Mononuclear cell (primary cell): ENCODE results near the gene ARHGAP40. TPM values are rescaled to one million over a fixed set of nuclear protein-coding genes. Genes with fewer than 3 reads are reported as not detected.

Experiments used
- H3K27me3 ChIP-seq: 2 replicates; pipeline ENCODE4 v1.6.0; 2011; ENCODE audit warnings: low read length, control low read depth; ENCODE audit not compliant: insufficient read depth
- H3K4me1 ChIP-seq: 2 replicates; pipeline ENCODE4 v1.5.1; 2011; ENCODE audit warnings: mild to moderate bottlenecking, low read length, control low read depth; ENCODE audit not compliant: insufficient read depth
- H3K4me3 ChIP-seq: 2 replicates; pipeline ENCODE4 v1.5.1; 2011; ENCODE audit warnings: mild to moderate bottlenecking, low read length, moderate library complexity
- H3K9me3 ChIP-seq: 2 replicates; pipeline ENCODE4 v1.5.1; 2011; ENCODE audit warnings: low read depth, mild to moderate bottlenecking, control low read depth, low read length
- total RNA-seq: library from RNA; depleted of rRNA; stranded (reverse); fragments of >200 nt; gene quantifications from one replicate; pipeline ENCODE4 v1.2.3, GENCODE V29; 2012

ARHGAP40 gene
- total RNA-seq, 1 donor, result not detected

- no peaks in the 10 kb centered on the region for H3K9me3 ChIP-seq
- no peak overlapping the region for H3K4me3 ChIP-seq
- no peaks in the 10 kb centered on the region for H3K4me1 ChIP-seq
- H3K27me3 ChIP-seq, result peaks cover 32% of the 10 kb centered on the region
Measured at GRCh38 chr20:38600057-38600456, 1.6 kb upstream of the ARHGAP40 start.

DNA sequence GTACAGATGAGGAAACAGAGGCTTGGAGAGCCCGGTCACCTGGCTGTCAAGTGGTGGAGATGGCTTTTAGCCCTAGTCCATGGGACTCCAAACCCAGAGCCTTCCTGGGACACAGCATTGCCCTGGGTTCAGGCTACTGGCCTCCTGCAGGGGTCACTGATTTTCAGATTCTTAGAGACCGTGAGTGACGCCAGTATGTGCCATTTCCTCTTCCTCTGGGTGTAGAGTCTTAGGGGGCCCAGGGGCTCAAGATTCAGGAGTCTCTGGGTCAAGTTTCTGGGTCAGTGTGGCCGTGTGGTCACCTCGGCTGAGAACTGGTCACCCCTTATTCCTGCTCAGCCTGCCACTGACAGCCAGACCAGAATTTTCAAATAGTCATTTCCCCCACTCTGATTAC is 574 bp downstream of the ARHGAP40 start:
- H3K27me3 ChIP-seq, result peaks cover 42% of the 10 kb centered on the region
- no peaks in the 10 kb centered on the region for H3K9me3 ChIP-seq
- H3K4me1 ChIP-seq, result no peaks in the 10 kb centered on the region
- H3K4me3 ChIP-seq, result no peak overlapping the region

DNA sequence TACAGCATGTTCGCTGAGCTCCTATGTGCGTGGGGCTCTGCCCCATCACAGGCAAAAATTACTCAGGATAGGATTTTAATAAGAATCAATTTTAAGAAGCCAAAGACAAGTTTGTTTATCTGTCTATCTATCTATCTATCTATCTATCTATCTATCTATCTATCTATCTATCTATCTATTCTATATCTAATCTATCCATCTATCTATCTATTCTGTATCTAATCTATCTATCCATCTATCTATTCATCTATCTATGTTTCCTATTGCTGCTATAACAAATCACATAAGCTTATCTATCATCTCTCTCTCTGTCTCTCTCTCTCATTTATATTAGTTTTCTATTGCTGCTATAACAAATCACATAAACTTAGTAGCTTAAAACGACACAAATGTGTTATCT is 1.7 kb downstream of the ARHGAP40 start:
- no peaks in the 10 kb centered on the region for H3K9me3 ChIP-seq
- no peak overlapping the region for H3K4me3 ChIP-seq
- no peaks in the 10 kb centered on the region for H3K4me1 ChIP-seq
- peaks cover 42% of the 10 kb centered on the region for H3K27me3 ChIP-seq

DNA sequence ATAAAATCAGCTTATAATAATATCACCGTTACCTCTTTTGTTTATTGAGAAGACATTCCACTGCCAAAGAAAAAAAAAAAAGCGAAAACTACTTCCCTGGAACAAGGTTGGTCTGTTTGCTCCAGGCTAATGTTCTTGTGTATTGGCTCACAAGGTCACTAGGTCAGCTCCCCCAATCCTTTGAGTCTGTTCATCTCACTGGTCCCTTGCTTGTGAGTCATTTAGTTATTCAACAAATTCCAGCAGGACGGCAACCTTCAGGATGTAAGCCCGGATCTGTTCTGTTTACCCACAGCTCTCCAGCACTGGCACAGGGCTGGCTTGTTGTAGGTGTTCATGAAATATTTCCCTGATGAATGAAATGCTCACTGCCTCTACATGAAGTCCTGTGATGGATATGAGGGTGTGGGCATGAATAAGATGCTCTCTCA is 3.3 kb downstream of the ARHGAP40 start:
- Histone ChIP-seq H3K4me1 (no peaks in the 10 kb centered on the region), H3K27me3 (peaks cover 42% of the 10 kb centered on the region), H3K4me3 (no peak overlapping the region), H3K9me3 (no peaks in the 10 kb centered on the region)

DNA sequence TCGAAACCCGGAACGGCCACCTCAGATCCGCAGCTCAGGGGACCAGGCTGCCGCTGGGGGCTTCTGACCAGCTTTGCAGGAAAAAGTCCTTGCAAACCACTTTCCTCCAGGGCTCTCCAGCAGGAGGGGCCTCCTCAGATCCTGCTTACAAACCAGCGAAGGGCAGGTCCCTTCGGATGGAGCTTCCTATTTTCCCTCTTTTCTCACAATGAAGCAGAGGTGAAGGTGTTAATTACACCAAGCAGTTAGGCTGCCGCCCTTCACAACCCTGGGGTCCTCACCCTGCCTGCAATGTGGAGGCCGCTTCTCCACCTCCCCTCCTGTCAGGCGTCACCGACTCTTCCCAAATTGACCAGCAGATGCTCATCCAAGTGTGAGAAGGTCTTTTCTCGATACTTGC is 5.7 kb downstream of the ARHGAP40 start:
- Histone ChIP-seq H3K4me3 (no peak overlapping the region), H3K4me1 (no peaks in the 10 kb centered on the region), H3K9me3 (no peaks in the 10 kb centered on the region), H3K27me3 (peaks cover 23% of the 10 kb centered on the region)

DNA sequence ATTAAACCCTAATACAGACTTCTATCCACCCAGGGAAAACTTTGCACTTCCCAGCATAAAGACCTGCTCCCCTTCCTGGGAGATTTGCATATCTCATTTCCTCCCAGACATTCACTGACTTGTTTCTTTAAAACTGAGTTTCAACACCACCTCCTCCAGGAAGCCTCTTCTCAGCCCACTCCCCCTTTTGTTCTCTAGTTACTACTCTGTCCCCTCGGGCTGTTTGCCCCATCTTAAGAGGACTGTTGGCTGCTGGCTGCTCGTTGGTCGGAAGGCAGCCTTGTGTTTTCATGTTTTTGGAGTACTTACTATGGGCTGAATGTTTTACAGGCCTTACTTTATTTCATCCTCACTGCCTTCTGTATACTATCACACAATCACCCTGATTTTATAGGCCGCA is 6.6 kb downstream of the ARHGAP40 start:
- Histone ChIP-seq H3K9me3 (no peaks in the 10 kb centered on the region), H3K4me3 (no peak overlapping the region), H3K4me1 (no peaks in the 10 kb centered on the region), H3K27me3 (peaks cover 15% of the 10 kb centered on the region)

DNA sequence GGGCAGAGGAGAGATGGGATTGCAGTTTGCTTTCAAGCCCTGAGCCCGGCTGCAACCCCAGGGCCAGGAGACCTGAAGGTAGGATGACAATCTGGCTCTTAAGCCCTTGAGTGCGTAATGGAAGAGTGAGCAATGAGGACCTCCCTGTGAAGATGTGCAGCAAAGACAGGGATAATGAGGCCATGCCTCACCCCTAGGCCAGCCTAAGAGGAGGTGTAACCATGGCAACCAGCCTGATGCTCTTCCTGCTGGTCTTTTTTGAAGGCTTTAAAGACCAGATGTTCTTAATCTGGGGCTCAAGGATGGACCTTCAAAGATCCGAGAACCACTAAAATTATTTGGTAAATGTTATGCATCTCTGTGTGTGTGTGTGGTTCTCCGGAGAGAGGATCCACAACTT is 8.2 kb downstream of the ARHGAP40 start:
- no peaks in the 10 kb centered on the region for H3K9me3 ChIP-seq
- H3K27me3 ChIP-seq, result peaks cover 10% of the 10 kb centered on the region

GRCh38 chr20:38610521-38610920 is 8.9 kb downstream of the ARHGAP40 start:
- Histone ChIP-seq H3K9me3 (no peaks in the 10 kb centered on the region), H3K4me3 (no peak overlapping the region), H3K4me1 (no peaks in the 10 kb centered on the region), H3K27me3 (peaks cover 6% of the 10 kb centered on the region)

More for the DNA sequence above, 8.2 kb downstream of the ARHGAP40 start:
- Histone ChIP-seq H3K4me1 (no peaks in the 10 kb centered on the region), H3K4me3 (no peak overlapping the region)

DNA sequence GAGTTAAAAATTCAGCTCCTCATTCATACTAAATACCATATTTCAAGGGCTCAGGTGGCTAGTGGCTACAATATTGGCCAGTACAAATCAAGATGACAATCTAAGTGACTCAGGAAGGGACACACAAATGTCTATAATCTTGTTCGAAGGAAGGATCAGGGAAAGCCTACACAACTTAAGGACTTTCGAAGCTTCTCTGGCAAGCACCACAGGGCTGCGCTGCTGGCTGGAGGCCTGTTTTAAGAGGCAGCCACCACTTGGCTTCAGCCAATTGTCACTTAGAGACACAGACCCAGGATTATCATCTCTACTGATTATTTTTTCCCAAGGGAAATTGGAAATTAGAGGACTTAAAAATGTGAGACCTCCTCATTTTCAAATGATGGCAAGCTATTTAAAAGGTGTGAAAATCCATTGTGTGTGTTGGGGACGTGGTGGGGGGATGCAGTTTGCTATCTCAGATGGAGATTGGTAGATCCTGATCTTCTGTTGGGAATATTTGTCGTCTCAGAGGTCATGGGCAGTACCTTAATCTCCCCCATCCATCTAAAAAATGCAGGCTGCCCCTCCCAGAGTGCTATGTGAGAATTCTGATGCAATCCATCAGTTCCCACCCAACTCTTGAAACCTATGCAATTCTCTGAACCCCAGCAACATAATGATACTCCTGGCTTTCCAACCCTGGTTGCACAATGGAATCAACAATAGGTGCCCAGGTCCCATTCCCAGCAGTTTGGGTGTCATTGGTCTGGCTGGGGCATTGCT is 11.3 kb downstream of the ARHGAP40 start:
- Histone ChIP-seq H3K4me3 (no peak overlapping the region), H3K4me1 (no peaks in the 10 kb centered on the region), H3K9me3 (no peaks in the 10 kb centered on the region), H3K27me3 (no peaks in the 10 kb centered on the region)

DNA sequence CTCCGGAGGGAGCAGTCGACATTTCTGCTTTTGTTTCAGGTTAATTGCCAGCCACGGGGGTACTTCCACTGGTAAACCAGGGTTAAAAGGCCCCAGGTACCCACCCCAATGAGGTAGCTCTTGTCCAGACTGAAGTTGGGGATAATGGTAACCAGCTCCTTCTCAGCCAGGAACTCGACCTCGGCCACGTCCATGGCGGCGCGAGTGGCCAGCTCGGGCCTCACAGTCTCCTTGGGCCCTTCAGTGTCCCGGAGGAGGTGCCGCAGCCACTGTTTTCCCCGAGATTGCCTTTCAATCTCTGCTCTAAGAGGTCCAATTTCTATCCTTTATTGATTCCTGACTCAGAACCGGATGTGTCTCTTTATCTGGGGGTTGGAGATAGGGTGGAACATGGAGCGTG is 13.7 kb downstream of the ARHGAP40 start:
- H3K27me3 ChIP-seq, result no peaks in the 10 kb centered on the region
- H3K4me1 ChIP-seq, result no peaks in the 10 kb centered on the region
- no peak overlapping the region for H3K4me3 ChIP-seq
- H3K9me3 ChIP-seq, result no peaks in the 10 kb centered on the region

DNA sequence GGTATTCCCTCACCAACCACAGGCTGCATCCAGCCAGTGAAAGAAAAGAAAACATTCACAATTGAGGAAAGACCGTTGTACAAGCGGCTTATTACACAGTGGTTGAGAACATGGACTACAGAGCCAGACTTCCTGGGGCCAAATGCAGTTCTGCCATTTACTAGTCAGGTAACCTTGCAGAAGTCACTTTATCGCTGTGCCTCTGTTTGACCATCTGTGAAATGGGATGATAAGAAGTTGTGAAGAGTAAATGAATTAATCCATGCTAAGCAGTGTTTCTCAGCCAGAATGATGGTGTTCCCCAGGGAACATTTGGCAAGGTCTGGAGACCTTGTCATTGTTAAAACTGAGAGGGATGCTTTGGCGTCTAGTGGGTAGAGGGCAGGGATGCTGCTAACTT is 14.8 kb downstream of the ARHGAP40 start:
- Histone ChIP-seq H3K4me1 (no peaks in the 10 kb centered on the region), H3K9me3 (no peaks in the 10 kb centered on the region), H3K4me3 (no peak overlapping the region), H3K27me3 (no peaks in the 10 kb centered on the region)

DNA sequence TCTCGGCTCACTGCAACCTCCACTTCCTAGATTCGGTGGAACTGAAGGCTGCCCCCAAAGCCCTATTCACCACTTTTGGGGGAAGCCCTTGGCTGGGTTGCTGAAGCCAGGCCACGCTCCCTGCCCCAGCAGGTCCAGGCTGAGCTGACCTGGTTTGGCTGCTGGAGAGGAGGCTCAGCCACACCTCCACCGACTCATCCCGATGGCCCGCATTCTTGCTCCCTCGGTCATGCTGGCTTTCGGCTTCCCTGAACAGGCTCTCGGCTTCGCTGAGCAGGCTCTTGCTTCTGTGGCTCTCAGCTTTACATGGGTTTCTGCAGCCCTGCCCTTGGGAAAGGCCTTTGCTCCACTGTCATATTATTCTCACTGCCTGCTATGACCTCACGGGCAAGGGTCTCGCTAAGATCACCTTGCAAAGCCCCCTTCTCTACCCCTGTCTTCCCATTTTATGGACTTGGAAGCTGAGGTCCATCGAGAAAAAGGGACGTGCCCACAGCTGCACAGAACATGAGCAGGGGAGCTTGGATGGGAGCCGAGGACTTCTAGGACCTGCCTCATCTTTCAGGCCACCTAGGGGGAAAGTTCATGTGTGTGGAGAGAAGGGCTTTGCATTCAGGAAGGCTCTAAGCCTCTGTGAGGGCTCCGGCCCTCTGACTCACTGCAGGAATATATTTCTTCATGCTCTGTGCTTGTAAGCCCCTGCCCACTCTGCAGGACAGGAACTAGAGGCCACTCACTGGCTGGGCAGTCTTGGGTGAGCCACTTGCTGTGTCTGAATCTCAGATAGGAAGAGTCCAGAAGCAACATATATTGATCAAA is 15.6 kb downstream of the ARHGAP40 start:
- no peaks in the 10 kb centered on the region for H3K27me3 ChIP-seq

DNA sequence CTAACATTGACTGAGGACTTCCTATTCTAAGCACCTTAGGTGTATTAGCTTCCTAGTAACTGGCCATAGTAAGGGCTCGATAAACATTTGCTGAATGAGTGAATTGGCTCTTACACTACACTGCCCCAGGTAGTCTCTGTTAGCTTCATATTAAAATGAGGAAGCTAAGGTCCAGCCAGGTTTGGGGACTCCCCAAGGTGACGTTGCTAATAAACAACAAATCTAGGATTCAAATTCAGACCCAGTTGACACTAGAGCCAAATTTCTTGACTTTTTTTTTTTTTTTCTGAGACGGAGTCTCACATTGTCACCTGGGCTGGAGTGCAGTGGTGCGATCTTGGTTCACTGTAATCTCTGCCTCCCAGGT is 16.2 kb downstream of the ARHGAP40 start:
- no peak overlapping the region for H3K4me3 ChIP-seq
- H3K27me3 ChIP-seq, result no peaks in the 10 kb centered on the region
- H3K4me1 ChIP-seq, result no peaks in the 10 kb centered on the region
- no peaks in the 10 kb centered on the region for H3K9me3 ChIP-seq

More for the DNA sequence above, 15.6 kb downstream of the ARHGAP40 start:
- Histone ChIP-seq H3K9me3 (no peaks in the 10 kb centered on the region), H3K4me3 (no peak overlapping the region), H3K4me1 (no peaks in the 10 kb centered on the region)

DNA sequence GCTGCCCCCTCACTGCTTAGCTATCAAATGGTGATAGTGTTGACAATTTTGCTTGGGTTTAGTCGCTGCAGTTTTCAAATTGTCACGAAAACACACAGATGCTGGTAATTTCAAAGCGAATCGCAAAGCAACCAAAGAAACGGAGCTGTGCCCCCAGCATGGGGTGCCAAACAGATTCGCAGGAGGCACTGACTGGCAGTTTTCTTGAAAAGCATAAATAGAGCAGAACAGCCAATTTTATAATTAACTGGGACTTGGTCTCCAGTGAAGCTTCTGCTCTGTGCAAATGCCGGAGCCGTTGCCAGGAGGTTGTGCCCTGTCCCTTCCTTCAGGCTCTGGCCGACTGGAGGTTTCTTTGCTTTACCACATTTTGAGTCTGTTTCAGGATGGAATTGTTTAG is 18.8 kb downstream of the ARHGAP40 start:
- no peaks in the 10 kb centered on the region for H3K9me3 ChIP-seq
- H3K27me3 ChIP-seq, result no peaks in the 10 kb centered on the region
- H3K4me3 ChIP-seq, result no peak overlapping the region
- H3K4me1 ChIP-seq, result no peaks in the 10 kb centered on the region

DNA sequence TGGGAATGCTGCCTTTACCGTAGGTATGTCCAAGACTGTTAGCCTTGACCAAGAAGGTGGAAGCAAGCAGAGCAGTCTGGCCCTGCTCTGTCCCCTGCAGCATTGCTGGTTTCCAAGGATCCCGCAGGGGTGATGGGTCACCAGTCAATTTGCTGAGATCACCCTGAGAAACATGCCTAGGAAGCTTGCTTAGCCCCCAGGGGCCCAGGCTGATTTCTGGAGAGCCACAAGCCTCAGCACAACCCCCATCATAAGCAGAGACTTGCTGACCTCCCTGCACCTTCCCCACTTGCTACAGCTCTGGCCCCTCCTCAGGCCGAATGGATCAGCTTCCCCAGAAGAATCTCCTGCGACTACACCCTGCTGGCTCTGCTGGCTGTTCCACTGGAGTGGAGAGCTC is 21.5 kb downstream of the ARHGAP40 start:
- Histone ChIP-seq H3K4me3 (no peak overlapping the region), H3K9me3 (no peaks in the 10 kb centered on the region), H3K4me1 (no peaks in the 10 kb centered on the region)

GRCh38 chr20:38624084-38624483 is 22.5 kb downstream of the ARHGAP40 start:
- no peaks in the 10 kb centered on the region for H3K4me1 ChIP-seq
- no peaks in the 10 kb centered on the region for H3K27me3 ChIP-seq
- H3K9me3 ChIP-seq, result no peaks in the 10 kb centered on the region
- H3K4me3 ChIP-seq, result no peak overlapping the region

More for the DNA sequence above, 21.5 kb downstream of the ARHGAP40 start:
- H3K27me3 ChIP-seq, result no peaks in the 10 kb centered on the region
